ENCODE data around the gene PHF5A.

Gene PHF5A

DNA sequence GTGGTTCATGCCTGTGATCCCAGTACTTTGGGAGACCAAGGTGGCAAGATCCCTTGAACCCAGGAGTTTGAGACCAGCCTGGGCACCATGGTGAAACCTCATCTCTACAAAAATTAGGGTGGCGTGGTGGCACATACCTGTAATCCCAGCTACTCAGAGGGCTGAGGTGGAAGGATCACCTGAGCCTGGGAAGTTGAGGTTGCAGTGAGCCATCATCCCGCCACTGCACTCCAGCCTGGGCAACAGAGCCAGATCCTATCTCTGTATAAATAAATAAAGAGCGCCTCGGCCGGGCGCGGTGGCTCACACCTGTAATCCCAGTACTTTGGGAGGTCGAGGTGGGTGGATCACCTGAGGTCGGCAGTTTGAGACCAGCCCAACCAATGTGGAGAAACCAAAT, 49.8 kb downstream of the PHF5A start:
- no peak for FAIRE-seq
- no peak for DNase-seq (ENCODE audit: insufficient read length, low spot score)

DNA sequence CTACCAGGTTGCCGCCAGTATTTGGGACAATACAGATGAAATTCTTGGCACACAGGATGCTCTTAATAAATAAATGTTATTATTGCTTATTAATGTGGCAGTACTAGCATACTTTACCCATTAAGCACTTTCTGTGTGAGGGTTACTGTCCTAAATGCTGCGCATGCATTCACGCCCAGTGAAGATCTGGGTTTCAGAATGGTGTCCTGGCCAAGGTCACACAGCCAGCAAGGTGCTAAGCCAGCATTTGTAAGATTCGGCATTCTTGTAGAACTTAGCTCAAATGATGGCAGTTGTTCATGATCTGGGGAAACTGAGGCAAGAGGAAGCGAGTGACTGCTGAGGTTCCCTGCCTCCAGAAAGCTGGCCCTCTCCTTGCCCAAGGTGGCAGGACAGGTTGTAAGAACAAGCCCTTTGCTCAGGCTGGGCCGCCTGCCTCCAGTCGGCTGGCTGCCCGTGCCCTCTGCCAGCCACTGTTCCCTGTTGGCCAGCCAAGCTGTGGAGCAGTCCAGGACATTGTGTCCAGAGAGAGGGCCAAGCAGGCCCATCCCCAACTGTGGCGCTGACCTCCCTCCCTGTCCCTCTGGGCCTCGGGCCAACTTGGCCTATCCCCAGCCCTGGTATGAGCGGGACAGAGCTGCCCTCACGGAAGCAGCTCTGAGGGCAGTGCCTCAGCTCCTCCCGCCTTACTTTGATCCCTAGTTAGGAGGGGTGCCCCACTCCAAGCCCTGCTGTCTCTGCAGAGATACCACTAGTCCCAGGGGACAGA, 50.7 kb downstream of the PHF5A start:
- FAIRE-seq (no peak), DNase-seq (ENCODE audit: insufficient read length, low spot score) (no peak)

DNA sequence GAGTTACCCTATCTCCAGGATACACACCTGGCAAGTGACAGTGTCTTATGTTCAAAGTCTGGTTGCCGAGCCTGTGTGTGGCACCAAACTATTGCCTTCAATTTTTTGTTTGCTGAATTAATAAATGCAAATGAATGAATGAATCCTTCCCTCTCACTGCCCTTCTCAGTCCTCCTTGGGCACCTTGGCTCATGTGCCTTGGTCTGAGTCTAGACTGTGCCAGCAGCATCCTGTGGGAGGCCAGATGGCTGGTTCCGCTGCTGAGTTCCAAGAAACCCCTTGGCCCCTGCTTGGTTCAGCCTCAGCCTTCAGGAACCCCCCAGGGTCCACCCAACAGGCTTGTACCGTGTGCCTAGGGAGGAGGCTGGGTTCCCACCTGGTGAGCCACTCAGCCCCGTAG, 52.9 kb downstream of the PHF5A start:
- FAIRE-seq = no peak
- DNase-seq (ENCODE audit: insufficient read length, low spot score) = no peak

DNA sequence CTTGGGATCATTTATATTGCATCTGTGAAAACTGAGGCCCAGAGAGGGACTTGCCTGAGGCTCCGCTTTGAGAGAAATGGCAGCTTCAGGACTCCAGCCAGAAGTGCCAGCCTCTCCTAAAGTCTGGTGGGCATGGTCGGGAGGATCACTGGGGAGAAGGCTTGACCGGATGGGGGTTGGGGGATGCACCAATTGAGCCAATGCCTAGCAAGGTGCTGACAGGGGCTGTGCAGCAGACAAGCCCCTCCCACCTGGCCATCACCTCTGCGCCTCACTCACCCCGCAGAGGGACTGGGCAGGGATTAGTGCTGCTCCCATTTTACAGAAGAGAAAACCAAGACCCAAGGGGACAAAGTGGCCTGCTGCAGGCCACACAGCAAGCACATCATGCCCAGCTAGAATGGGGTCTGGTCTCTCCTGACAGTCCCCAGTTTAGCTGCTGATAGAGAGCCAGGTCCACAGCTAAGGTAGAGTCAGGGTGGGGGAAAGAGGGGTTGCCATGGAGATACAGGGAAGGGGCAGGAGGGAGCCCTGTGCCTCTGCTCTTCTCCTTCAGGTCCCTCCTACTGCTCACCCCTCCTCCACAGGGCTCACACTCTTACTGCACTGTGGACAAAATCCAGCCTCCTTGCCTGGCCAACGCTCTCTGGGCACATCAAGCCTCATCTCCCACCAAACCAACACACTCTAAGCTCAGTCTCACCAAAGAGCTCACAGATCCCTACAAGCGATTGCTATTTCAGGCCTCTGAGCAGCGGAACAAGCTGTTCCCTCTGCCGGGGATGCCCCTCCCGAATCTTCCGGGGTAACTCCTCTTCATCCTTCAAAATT, 57.3 kb downstream of the PHF5A start:
- FAIRE-seq = no peak

DNA sequence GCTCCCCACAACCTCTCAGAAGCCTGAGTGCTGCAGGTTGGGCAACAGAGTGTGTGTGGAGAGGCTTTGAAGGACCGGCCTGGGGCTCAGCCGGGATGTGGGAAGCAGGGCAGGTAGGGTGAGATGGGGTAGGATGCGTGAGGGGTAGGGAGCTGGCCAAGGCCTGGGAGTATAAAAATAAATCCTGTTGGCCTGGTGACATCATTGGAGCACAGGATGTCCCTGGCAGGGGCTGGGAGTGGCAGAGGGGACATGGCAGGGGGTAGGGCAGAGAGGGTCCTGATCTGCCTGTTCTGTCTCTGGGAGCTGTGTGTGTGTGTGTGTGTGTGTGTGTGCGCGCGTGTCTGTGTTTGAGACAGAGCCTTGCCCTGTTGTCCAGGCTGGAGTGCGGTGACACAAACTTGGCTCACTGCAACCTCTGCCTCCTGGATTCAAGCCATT, 58.2 kb downstream of the PHF5A start:
- FAIRE-seq (no peak), DNase-seq (ENCODE audit: insufficient read length, low spot score) (no peak)

More for the DNA sequence above, 57.3 kb downstream of the PHF5A start:
- DNase-seq (ENCODE audit: insufficient read length, low spot score) = no peak

Measured in GM19239 (cell line).